ENCODE data around the gene C11orf91.
A peak's percentile ranks its signal among the peaks of the same experiment; 100 is the strongest.

The C11orf91 gene

GRCh38 chr11:33695051-33695566, 5.5 kb downstream of the C11orf91 start:
- no peaks in the 10 kb centered on the region for H3K9me3 ChIP-seq (ENCODE audit: insufficient read depth, low read depth, low read length)
- H3K4me3 ChIP-seq (ENCODE audit: low read length): no peak overlapping the region
- H3K9ac ChIP-seq (ENCODE audit: low read depth, low read length): 0 out of 2 replicates have a peak overlapping the region, but pooled peaks have one; percentile 19
- H3K27ac ChIP-seq (ENCODE audit: low read depth, low read length): no peak overlapping the region
- 93% methylated on average over 4 of the region's 4 CpGs for WGBS
- H3K27me3 ChIP-seq (ENCODE audit: insufficient read depth, low read length): peaks cover 11% of the 10 kb centered on the region
- H3K4me1 ChIP-seq (ENCODE audit: insufficient read depth, low read length): peaks cover 36% of the 10 kb centered on the region
- H3K36me3 ChIP-seq (ENCODE audit: insufficient read depth, low read length): no peaks in the 10 kb centered on the region

GRCh38 chr11:33694346-33695050, 6.1 kb downstream of the C11orf91 start:
- Histone ChIP-seq H3K27me3 (ENCODE audit: insufficient read depth, low read length) (peaks cover 5% of the 10 kb centered on the region; the same call in 1 of the 2 replicates), H3K36me3 (ENCODE audit: insufficient read depth, low read length) (no peaks in the 10 kb centered on the region), H3K4me3 (ENCODE audit: low read length) (no peak overlapping the region), H3K9me3 (ENCODE audit: insufficient read depth, low read depth, low read length) (no peaks in the 10 kb centered on the region), H3K9ac (ENCODE audit: low read depth, low read length) (0 out of 2 replicates have a peak overlapping the region, but pooled peaks have one; percentile 19), H3K27ac (ENCODE audit: low read depth, low read length) (no peak overlapping the region), H3K4me1 (ENCODE audit: insufficient read depth, low read length) (peaks cover 36% of the 10 kb centered on the region)
- WGBS: 97% methylated on average over 4 of the region's 4 CpGs

- no peak overlapping the region for H3K27ac ChIP-seq (ENCODE audit: low read depth, low read length)
- H3K9ac ChIP-seq (ENCODE audit: low read depth, low read length): no peak overlapping the region
- H3K36me3 ChIP-seq (ENCODE audit: insufficient read depth, low read length): no peaks in the 10 kb centered on the region
- WGBS: 59% methylated on average over 5 of the region's 5 CpGs
- no peaks in the 10 kb centered on the region for H3K9me3 ChIP-seq (ENCODE audit: insufficient read depth, low read depth, low read length)
- no peak overlapping the region for H3K4me3 ChIP-seq (ENCODE audit: low read length)
- H3K4me1 ChIP-seq (ENCODE audit: insufficient read depth, low read length): peaks cover 36% of the 10 kb centered on the region
- no peaks in the 10 kb centered on the region for H3K27me3 ChIP-seq (ENCODE audit: insufficient read depth, low read length)
Measured at GRCh38 chr11:33692541-33692940, 8.1 kb downstream of the C11orf91 start.

- H3K36me3 ChIP-seq (ENCODE audit: insufficient read depth, low read length): no peaks in the 10 kb centered on the region
- no peak overlapping the region for H3K4me3 ChIP-seq (ENCODE audit: low read length)
- peaks cover 36% of the 10 kb centered on the region for H3K4me1 ChIP-seq (ENCODE audit: insufficient read depth, low read length)
- H3K9me3 ChIP-seq (ENCODE audit: insufficient read depth, low read depth, low read length): no peaks in the 10 kb centered on the region
- WGBS: 76% methylated on average over 9 of the region's 9 CpGs
- H3K9ac ChIP-seq (ENCODE audit: low read depth, low read length): no peak overlapping the region
- H3K27ac ChIP-seq (ENCODE audit: low read depth, low read length): no peak overlapping the region
- no peaks in the 10 kb centered on the region for H3K27me3 ChIP-seq (ENCODE audit: insufficient read depth, low read length)
Measured at GRCh38 chr11:33692013-33692504, 8.6 kb downstream of the C11orf91 start.

- H3K27ac ChIP-seq (ENCODE audit: low read depth, low read length): no peak overlapping the region
- H3K9ac ChIP-seq (ENCODE audit: low read depth, low read length): no peak overlapping the region
- 85% methylated on average over 6 of the region's 6 CpGs for WGBS
- H3K4me3 ChIP-seq (ENCODE audit: low read length): no peak overlapping the region
- no peaks in the 10 kb centered on the region for H3K27me3 ChIP-seq (ENCODE audit: insufficient read depth, low read length)
- H3K4me1 ChIP-seq (ENCODE audit: insufficient read depth, low read length): peaks cover 36% of the 10 kb centered on the region
- no peaks in the 10 kb centered on the region for H3K36me3 ChIP-seq (ENCODE audit: insufficient read depth, low read length)
- no peaks in the 10 kb centered on the region for H3K9me3 ChIP-seq (ENCODE audit: insufficient read depth, low read depth, low read length)
Measured at GRCh38 chr11:33691066-33691864, 9.4 kb downstream of the C11orf91 start.

GRCh38 chr11:33690290-33691065, 10.1 kb downstream of the C11orf91 start:
- H3K36me3 ChIP-seq (ENCODE audit: insufficient read depth, low read length): no peaks in the 10 kb centered on the region
- no peak overlapping the region for H3K4me3 ChIP-seq (ENCODE audit: low read length)
- 92% methylated on average over 8 of the region's 8 CpGs for WGBS
- H3K27ac ChIP-seq (ENCODE audit: low read depth, low read length): no peak overlapping the region
- no peak overlapping the region for H3K9ac ChIP-seq (ENCODE audit: low read depth, low read length)
- no peaks in the 10 kb centered on the region for H3K27me3 ChIP-seq (ENCODE audit: insufficient read depth, low read length)
- no peaks in the 10 kb centered on the region for H3K9me3 ChIP-seq (ENCODE audit: insufficient read depth, low read depth, low read length)
- peaks cover 33% of the 10 kb centered on the region for H3K4me1 ChIP-seq (ENCODE audit: insufficient read depth, low read length)

GRCh38 chr11:33689501-33689900, 11.1 kb downstream of the C11orf91 start:
- peaks cover 31% of the 10 kb centered on the region for H3K4me1 ChIP-seq (ENCODE audit: insufficient read depth, low read length)
- H3K36me3 ChIP-seq (ENCODE audit: insufficient read depth, low read length): no peaks in the 10 kb centered on the region
- H3K27me3 ChIP-seq (ENCODE audit: insufficient read depth, low read length): no peaks in the 10 kb centered on the region
- WGBS: 94% methylated on average over 8 of the region's 8 CpGs
- no peaks in the 10 kb centered on the region for H3K9me3 ChIP-seq (ENCODE audit: insufficient read depth, low read depth, low read length)
- no peak overlapping the region for H3K9ac ChIP-seq (ENCODE audit: low read depth, low read length)
- no peak overlapping the region for H3K27ac ChIP-seq (ENCODE audit: low read depth, low read length)
- H3K4me3 ChIP-seq (ENCODE audit: low read length): no peak overlapping the region

GRCh38 chr11:33689085-33689484, 11.5 kb downstream of the C11orf91 start:
- H3K27me3 ChIP-seq (ENCODE audit: insufficient read depth, low read length): no peaks in the 10 kb centered on the region
- no peak overlapping the region for H3K4me3 ChIP-seq (ENCODE audit: low read length)
- no peaks in the 10 kb centered on the region for H3K9me3 ChIP-seq (ENCODE audit: insufficient read depth, low read depth, low read length)
- H3K4me1 ChIP-seq (ENCODE audit: insufficient read depth, low read length): peaks cover 35% of the 10 kb centered on the region
- H3K9ac ChIP-seq (ENCODE audit: low read depth, low read length): no peak overlapping the region
- 92% methylated on average over 4 of the region's 4 CpGs for WGBS
- no peak overlapping the region for H3K27ac ChIP-seq (ENCODE audit: low read depth, low read length)
- no peaks in the 10 kb centered on the region for H3K36me3 ChIP-seq (ENCODE audit: insufficient read depth, low read length)

- H3K4me1 ChIP-seq (ENCODE audit: insufficient read depth, low read length): peaks cover 38% of the 10 kb centered on the region
- no peak overlapping the region for H3K9ac ChIP-seq (ENCODE audit: low read depth, low read length)
- no peaks in the 10 kb centered on the region for H3K9me3 ChIP-seq (ENCODE audit: insufficient read depth, low read depth, low read length)
- 43% methylated on average over 2 of the region's 2 CpGs for WGBS
- H3K27ac ChIP-seq (ENCODE audit: low read depth, low read length): no peak overlapping the region
- no peaks in the 10 kb centered on the region for H3K27me3 ChIP-seq (ENCODE audit: insufficient read depth, low read length)
- no peaks in the 10 kb centered on the region for H3K36me3 ChIP-seq (ENCODE audit: insufficient read depth, low read length)
- no peak overlapping the region for H3K4me3 ChIP-seq (ENCODE audit: low read length)
Measured at GRCh38 chr11:33687733-33688479, 12.7 kb downstream of the C11orf91 start.

- no peaks in the 10 kb centered on the region for H3K27me3 ChIP-seq (ENCODE audit: insufficient read depth, low read length)
- no peak overlapping the region for H3K4me3 ChIP-seq (ENCODE audit: low read length)
- H3K9ac ChIP-seq (ENCODE audit: low read depth, low read length): no peak overlapping the region
- H3K36me3 ChIP-seq (ENCODE audit: insufficient read depth, low read length): no peaks in the 10 kb centered on the region
- 91% methylated on average over 3 of the region's 3 CpGs for WGBS
- H3K4me1 ChIP-seq (ENCODE audit: insufficient read depth, low read length): peaks cover 22% of the 10 kb centered on the region
- H3K27ac ChIP-seq (ENCODE audit: low read depth, low read length): no peak overlapping the region
- H3K9me3 ChIP-seq (ENCODE audit: insufficient read depth, low read depth, low read length): no peaks in the 10 kb centered on the region
Measured at GRCh38 chr11:33685082-33685481, 15.5 kb downstream of the C11orf91 start.
